HG03139 (cell line): ENCODE data around the gene KRTAP10-6.
"Not testable (repeated sequence)": the region's sequence is repeated elsewhere in the genome, so short reads cannot be mapped to it uniquely, and the experiment has no call there.

Experiments
- ATAC-seq: cut with Tn5 transposase; IDR thresholded peaks from one replicate; pipeline ENCODE4 v1.9.1; 2021; ENCODE audit not compliant: unreplicated experiment

KRTAP10-6 gene

GRCh38 chr21:44600118-44600978 lies 8.0 kb upstream of the KRTAP10-6 start, which contains the start of gene KRTAP10-7:
TSS of gene KRTAP10-7 (plus strand) at chr21:44600597. CDS start at chr21:44600622, 25 bp downstream.
- ATAC-seq, result not testable (repeated sequence)

GRCh38 chr21:44599264-44600029 lies 7.1 kb upstream of the KRTAP10-6 start:
- ATAC-seq, result no peak

- no peak for ATAC-seq
These were observed 5.8 kb upstream of the KRTAP10-6 start for GRCh38 chr21:44598061-44598460.

GRCh38 chr21:44596068-44596725 lies 3.9 kb upstream of the KRTAP10-6 start:
- no peak for ATAC-seq

GRCh38 chr21:44595524-44595923 lies 3.2 kb upstream of the KRTAP10-6 start:
- no peak for ATAC-seq

- no peak for ATAC-seq
These were observed 2.2 kb upstream of the KRTAP10-6 start for GRCh38 chr21:44594406-44594916.

GRCh38 chr21:44593598-44594405 lies 1.5 kb upstream of the KRTAP10-6 start:
- no peak for ATAC-seq

GRCh38 chr21:44591801-44592130 lies 539 bp downstream of the KRTAP10-6 start:
- not testable (repeated sequence) for ATAC-seq

GRCh38 chr21:44590897-44591800 lies 1.2 kb downstream of the KRTAP10-6 start:
- ATAC-seq, result not testable (repeated sequence)

- ATAC-seq, result no peak
These were observed 2.0 kb downstream of the KRTAP10-6 start for GRCh38 chr21:44590311-44590721.

- no peak for ATAC-seq
These were observed 2.6 kb downstream of the KRTAP10-6 start for GRCh38 chr21:44589586-44590305.

- no peak for ATAC-seq
These were observed 3.2 kb downstream of the KRTAP10-6 start for GRCh38 chr21:44589094-44589493.

- ATAC-seq, result no peak
These were observed 6.4 kb downstream of the KRTAP10-6 start for GRCh38 chr21:44585892-44586291.

- ATAC-seq, result no peak
These were observed 8.5 kb downstream of the KRTAP10-6 start for GRCh38 chr21:44583800-44584147.

- no peak for ATAC-seq
These were observed 9.1 kb downstream of the KRTAP10-6 start for GRCh38 chr21:44583089-44583799.

GRCh38 chr21:44582055-44582454 lies 10.2 kb downstream of the KRTAP10-6 start:
- ATAC-seq, result no peak

- no peak for ATAC-seq
These were observed 11.1 kb downstream of the KRTAP10-6 start for GRCh38 chr21:44581158-44581557.

- ATAC-seq, result not testable (repeated sequence)
These were observed 12.0 kb downstream of the KRTAP10-6 start, which contains the start of gene KRTAP10-5 for GRCh38 chr21:44580231-44580821. TSS of gene KRTAP10-5 (minus strand) at chr21:44580604. CDS start at chr21:44580578, 26 bp downstream.
